Calu3 (cell line): ENCODE data around the gene C3orf62. TPM values are rescaled to one million over a fixed set of nuclear protein-coding genes. Genes with fewer than 3 reads are reported as not detected.
A peak's percentile ranks its signal among the peaks of the same experiment; 100 is the strongest.

Source experiments
- BruUV-seq: library from RNA; stranded (reverse); fragments of 400-500 nt; replicated peaks from 2 replicates; lab custom pipeline; 2021; lab: Mats Ljungman, UMichigan
- CTCF ChIA-PET: fragments of 300-600 bp; sonication (Branson Sonifier 250); formaldehyde crosslinking; loops from one replicate; lab custom pipeline; 2022; ENCODE audit warnings: antibody characterized with exemption; lab: Charles Lee
- DNase-seq: peaks from one replicate; pipeline ENCODE4 v3.0.0; 2022
- H3K27ac Mint-ChIP-seq: one replicate; pipeline ENCODE4 v1.8.0; 2022; ENCODE audit warnings: mixed read lengths; ENCODE audit not compliant: unreplicated experiment
- H3K27me3 Mint-ChIP-seq: one replicate; pipeline ENCODE4 v1.8.0; 2022; ENCODE audit warnings: mixed read lengths; ENCODE audit not compliant: unreplicated experiment
- H3K36me3 Mint-ChIP-seq: one replicate; pipeline ENCODE4 v1.8.0; 2022; ENCODE audit warnings: mild to moderate bottlenecking, moderate library complexity, mixed read lengths; ENCODE audit not compliant: insufficient read depth, unreplicated experiment
- H3K4me1 Mint-ChIP-seq: one replicate; pipeline ENCODE4 v1.8.0; 2022; ENCODE audit warnings: mild to moderate bottlenecking, low read depth, mixed read lengths; ENCODE audit not compliant: unreplicated experiment
- H3K4me3 Mint-ChIP-seq: one replicate; pipeline ENCODE4 v1.8.0; 2022; ENCODE audit warnings: mild to moderate bottlenecking, low read depth, moderate library complexity, mixed read lengths; ENCODE audit not compliant: unreplicated experiment
- H3K9me3 Mint-ChIP-seq: one replicate; pipeline ENCODE4 v1.8.0; 2022; ENCODE audit warnings: low read depth, mixed read lengths; ENCODE audit not compliant: unreplicated experiment
- intact Hi-C: fragments of 100-400 bp; cut with micrococcal nuclease; formaldehyde crosslinking; loops from one replicate; pipeline ENCODE4 v1.10.0; 2022; ENCODE audit not compliant: unreplicated experiment
- total RNA-seq: library from RNA; stranded (reverse); gene quantifications from 2 replicates; pipeline ENCODE4 v1.2.3, GENCODE V29; 2022
- TF ChIP-seq, protein P1 (sequence below): fragments of 200-600 bp; IDR thresholded peaks from one replicate; pipeline ENCODE4 v1.8.0; 2022; ENCODE audit warnings: antibody characterized with exemption; ENCODE audit not compliant: unreplicated experiment

Gene C3orf62
- total RNA-seq, 1 experiment from 2014 or later = 6.7 TPM

DNA sequence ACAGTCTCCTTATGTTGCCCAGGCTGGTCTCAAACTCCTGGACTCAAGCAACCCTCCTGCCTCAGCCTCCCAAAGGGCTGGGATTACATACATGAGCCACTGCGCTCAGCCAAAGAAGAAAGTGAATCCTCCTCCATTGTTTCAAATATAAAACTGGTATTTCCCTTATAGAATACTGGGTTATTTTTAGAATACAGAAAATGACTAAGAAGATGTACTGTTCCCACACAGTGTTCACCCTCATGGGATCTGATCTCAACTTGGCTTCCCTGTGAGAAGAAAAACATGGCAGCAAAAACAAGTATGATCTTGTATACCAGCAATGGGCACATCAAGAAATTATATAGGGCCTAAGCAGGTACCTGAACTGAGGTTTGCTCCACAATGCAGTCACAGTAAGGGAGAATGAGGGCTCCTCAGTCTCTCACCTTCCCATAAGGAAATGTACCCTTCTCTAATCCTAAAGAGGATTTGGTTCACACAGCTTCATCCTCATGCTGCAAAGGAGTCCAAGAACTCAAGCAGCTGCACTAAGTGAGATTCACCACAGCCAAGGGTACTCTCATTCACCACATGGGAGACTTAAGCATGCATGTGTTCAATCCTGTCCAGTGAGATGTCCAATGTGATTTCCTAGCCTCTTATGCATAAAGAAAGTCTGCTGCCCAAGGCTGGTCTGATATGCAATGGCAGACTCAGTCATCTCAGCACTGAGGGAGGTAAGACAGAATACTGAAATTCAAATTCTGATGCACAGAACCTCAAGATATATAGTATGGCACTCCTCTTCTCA is 37.1 kb upstream of the C3orf62 start:
- Mint-ChIP-seq H3K27me3 (no peaks in the 10 kb centered on the region), H3K4me3 (no peak overlapping the region), H3K4me1 (no peaks in the 10 kb centered on the region), H3K9me3 (no peaks in the 10 kb centered on the region), H3K27ac (no peak overlapping the region), H3K36me3 (peaks cover 20% of the 10 kb centered on the region)
- DNase-seq = no peak
- CTCF ChIA-PET = interaction anchor here (0.6 kb wide), 1 partner anchor 78 kb away, joined by 4 read pairs; no protein-coding TSS in a partner anchor
- intact Hi-C loops = no loop called here
- BruUV-seq = no TSS peak
- TF ChIP-seq, protein P1, sequence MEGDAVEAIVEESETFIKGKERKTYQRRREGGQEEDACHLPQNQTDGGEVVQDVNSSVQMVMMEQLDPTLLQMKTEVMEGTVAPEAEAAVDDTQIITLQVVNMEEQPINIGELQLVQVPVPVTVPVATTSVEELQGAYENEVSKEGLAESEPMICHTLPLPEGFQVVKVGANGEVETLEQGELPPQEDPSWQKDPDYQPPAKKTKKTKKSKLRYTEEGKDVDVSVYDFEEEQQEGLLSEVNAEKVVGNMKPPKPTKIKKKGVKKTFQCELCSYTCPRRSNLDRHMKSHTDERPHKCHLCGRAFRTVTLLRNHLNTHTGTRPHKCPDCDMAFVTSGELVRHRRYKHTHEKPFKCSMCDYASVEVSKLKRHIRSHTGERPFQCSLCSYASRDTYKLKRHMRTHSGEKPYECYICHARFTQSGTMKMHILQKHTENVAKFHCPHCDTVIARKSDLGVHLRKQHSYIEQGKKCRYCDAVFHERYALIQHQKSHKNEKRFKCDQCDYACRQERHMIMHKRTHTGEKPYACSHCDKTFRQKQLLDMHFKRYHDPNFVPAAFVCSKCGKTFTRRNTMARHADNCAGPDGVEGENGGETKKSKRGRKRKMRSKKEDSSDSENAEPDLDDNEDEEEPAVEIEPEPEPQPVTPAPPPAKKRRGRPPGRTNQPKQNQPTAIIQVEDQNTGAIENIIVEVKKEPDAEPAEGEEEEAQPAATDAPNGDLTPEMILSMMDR = no peak

DNA sequence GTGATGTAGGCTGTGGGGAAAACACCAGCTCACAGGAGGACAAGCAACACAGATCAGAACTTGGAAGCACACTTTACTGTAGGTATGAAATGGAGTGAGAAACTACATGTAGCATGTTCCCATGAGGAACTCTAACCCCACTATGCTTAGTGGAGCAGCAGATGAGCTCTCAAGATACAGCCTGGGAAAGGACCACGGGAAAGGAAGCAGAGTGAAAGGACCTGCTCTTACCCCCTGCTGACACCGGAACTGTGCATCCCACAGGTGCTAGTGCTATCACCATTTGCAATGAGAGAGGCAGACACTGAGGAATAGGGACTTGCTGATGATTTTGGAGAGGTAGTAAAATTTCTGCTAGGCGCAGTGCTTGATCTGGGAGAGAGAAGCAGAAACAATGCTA is 34.3 kb upstream of the C3orf62 start:
- DNase-seq = no peak
- Mint-ChIP-seq H3K4me1 (no peaks in the 10 kb centered on the region), H3K36me3 (peaks cover 24% of the 10 kb centered on the region), H3K27ac (peak overlapping the region; percentile 19), H3K4me3 (no peak overlapping the region), H3K27me3 (no peaks in the 10 kb centered on the region), H3K9me3 (no peaks in the 10 kb centered on the region)
- intact Hi-C loops = no loop called here
- CTCF ChIA-PET = no interaction called here
- TF ChIP-seq, protein P1 = no peak
- BruUV-seq = no TSS peak

DNA sequence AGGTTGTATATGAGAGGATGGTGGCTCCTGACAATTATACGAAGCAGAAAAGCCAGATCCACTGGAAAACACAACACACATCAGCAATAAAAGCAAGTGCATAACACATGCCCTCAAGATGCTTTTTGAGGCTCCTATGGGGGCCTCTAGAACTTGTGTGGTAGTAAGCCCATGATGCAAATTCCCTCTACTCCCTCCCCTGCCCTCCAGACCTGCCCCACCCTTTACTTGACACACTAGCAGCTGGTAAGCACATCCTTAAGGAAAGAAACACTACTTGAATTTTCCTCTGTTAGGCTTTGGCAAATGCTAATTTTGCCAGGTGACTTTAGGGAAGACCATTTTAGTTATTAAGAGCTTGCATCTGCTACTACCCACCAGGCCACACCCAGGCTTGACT is 33.6 kb upstream of the C3orf62 start:
- DNase-seq = no peak
- intact Hi-C loops = no loop called here
- no peaks in the 10 kb centered on the region for H3K27me3 Mint-ChIP-seq
- CTCF ChIA-PET = no interaction called here
- H3K36me3 Mint-ChIP-seq = peaks cover 24% of the 10 kb centered on the region
- BruUV-seq = no TSS peak
- no peaks in the 10 kb centered on the region for H3K9me3 Mint-ChIP-seq
- no peaks in the 10 kb centered on the region for H3K4me1 Mint-ChIP-seq
- TF ChIP-seq, protein P1 = no peak
- no peak overlapping the region for H3K4me3 Mint-ChIP-seq
- H3K27ac Mint-ChIP-seq = no peak overlapping the region

DNA sequence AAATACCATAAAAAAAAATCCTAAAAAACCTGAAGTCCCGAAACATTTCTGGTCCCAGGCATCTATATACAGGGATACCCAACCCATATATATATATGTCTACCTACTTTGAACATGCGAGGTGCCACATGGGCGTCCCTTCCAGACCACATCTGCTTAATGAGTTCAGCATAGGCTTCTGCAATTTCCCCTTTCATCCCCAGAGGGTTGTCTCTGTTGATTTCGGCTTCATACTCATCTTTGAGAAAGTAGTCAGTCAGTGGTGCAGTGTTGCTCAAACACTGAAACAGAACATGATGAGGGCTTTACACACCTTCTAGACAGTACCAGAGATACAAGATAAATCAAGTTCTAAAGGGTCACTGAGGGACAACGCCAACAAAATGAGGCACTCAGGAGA is 28.6 kb upstream of the C3orf62 start:
- DNase-seq = no peak
- Mint-ChIP-seq H3K36me3 (peaks cover 30% of the 10 kb centered on the region), H3K9me3 (no peaks in the 10 kb centered on the region), H3K4me1 (no peaks in the 10 kb centered on the region), H3K27me3 (no peaks in the 10 kb centered on the region), H3K4me3 (no peak overlapping the region), H3K27ac (no peak overlapping the region)
- CTCF ChIA-PET = interaction anchor here (0.7 kb wide), 1 partner anchor 210 kb away, joined by 3 read pairs; no protein-coding TSS in a partner anchor
- BruUV-seq = no TSS peak
- intact Hi-C loops = no loop called here
- TF ChIP-seq, protein P1 = no peak
